ENCODE results near the gene EML4.

Gene EML4

GRCh38 chr2:42304059-42304713 lies 135.0 kb downstream of the EML4 start:
- DNase-seq (ENCODE audit: low read depth, low spot score) = no peak

- DNase-seq (ENCODE audit: low read depth, low spot score) = no peak
These were observed 138.0 kb downstream of the EML4 start for GRCh38 chr2:42307180-42307579.

GRCh38 chr2:42309366-42309765 lies 140.2 kb downstream of the EML4 start:
- no peak for DNase-seq (ENCODE audit: low read depth, low spot score)

- no peak for DNase-seq (ENCODE audit: low read depth, low spot score)
These were observed 140.9 kb downstream of the EML4 start for GRCh38 chr2:42310007-42310515.

- no peak for DNase-seq (ENCODE audit: low read depth, low spot score)
These were observed 143.0 kb downstream of the EML4 start for GRCh38 chr2:42312106-42312505.

GRCh38 chr2:42314892-42315468 lies 145.8 kb downstream of the EML4 start:
- DNase-seq (ENCODE audit: low read depth, low spot score) = no peak

- DNase-seq (ENCODE audit: low read depth, low spot score) = no peak
These were observed 146.8 kb downstream of the EML4 start for GRCh38 chr2:42315844-42316470.

- no peak for DNase-seq (ENCODE audit: low read depth, low spot score)
These were observed 147.8 kb downstream of the EML4 start for GRCh38 chr2:42316910-42317309.

- DNase-seq (ENCODE audit: low read depth, low spot score) = no peak
These were observed 148.3 kb downstream of the EML4 start for GRCh38 chr2:42317486-42317885.

- DNase-seq (ENCODE audit: low read depth, low spot score) = no peak
These were observed 148.8 kb downstream of the EML4 start for GRCh38 chr2:42317945-42318344.

- DNase-seq (ENCODE audit: low read depth, low spot score) = no peak
These were observed 150.1 kb downstream of the EML4 start for GRCh38 chr2:42319265-42319664.

- DNase-seq (ENCODE audit: low read depth, low spot score) = no peak
These were observed 152.4 kb downstream of the EML4 start for GRCh38 chr2:42321452-42322064.

GRCh38 chr2:42324244-42324643 lies 155.1 kb downstream of the EML4 start:
- DNase-seq (ENCODE audit: low read depth, low spot score) = no peak

GRCh38 chr2:42324949-42325348 lies 155.8 kb downstream of the EML4 start:
- no peak for DNase-seq (ENCODE audit: low read depth, low spot score)

GRCh38 chr2:42325609-42326008 lies 156.5 kb downstream of the EML4 start:
- no peak for DNase-seq (ENCODE audit: low read depth, low spot score)

GRCh38 chr2:42327125-42327524 lies 158.0 kb downstream of the EML4 start:
- no peak for DNase-seq (ENCODE audit: low read depth, low spot score)

- DNase-seq (ENCODE audit: low read depth, low spot score) = no peak
These were observed 159.1 kb downstream of the EML4 start for GRCh38 chr2:42328148-42328833.

- DNase-seq (ENCODE audit: low read depth, low spot score) = no peak
These were observed 159.8 kb downstream of the EML4 start for GRCh38 chr2:42328923-42329322.

- no peak for DNase-seq (ENCODE audit: low read depth, low spot score)
These were observed 160.6 kb downstream of the EML4 start for GRCh38 chr2:42329736-42330135.

GRCh38 chr2:42331569-42332284 lies 162.6 kb downstream of the EML4 start:
- no peak for DNase-seq (ENCODE audit: low read depth, low spot score)

GRCh38 chr2:42332575-42332974 lies 163.4 kb downstream of the EML4 start:
- DNase-seq (ENCODE audit: low read depth, low spot score) = no peak

Data from activated naive CD8-positive, alpha-beta T cell treated with anti-CD3 and anti-CD28 coated beads, Interleukin-2, amount 50 U/mL, for 16 hours (primary cell).